ENCODE data around the gene THAP4.

DNA sequence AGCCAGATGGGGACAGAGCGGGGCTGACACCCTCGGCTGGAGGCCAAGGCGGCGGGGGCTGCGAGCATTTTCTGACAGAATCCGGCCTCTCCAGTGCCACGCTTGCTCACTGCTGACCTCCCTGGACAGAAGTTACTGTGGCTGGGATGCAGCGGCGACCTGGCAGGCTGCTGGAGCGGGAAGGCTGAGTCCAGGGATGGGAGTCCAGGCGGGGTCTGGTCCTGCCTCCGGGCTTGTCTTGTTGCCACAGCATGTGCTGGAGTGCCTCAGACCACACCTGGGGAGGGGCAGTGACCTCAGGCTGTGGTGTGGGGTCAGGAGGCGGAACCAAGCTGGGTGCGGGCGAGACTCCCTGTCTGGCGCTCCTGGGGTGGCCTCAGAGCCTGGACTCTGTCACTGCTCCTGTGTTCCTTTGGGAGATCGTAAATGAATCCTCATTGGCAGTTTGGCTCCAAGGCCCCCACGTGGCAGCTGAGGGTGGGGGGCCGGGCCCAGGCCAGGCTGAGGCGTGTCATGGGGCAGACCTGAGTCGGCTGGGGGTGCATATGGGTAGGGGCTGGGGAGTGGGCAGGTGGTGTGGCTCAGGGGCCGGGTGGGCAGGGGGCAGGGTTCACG, 72.9 kb downstream of the THAP4 start:
- TF ChIP-seq EZH2 (IDR thresholded peaks at IDR 0.05), result no peak
- TF ChIP-seq POLR2AphosphoS5 (IDR thresholded peaks at IDR 0.05; ENCODE audit: borderline replicate concordance, low read depth, low read length), result no peak
- TF ChIP-seq FOXP2 (optimal IDR thresholded peaks at IDR 0.05; ENCODE audit: control extremely low read depth, extremely low read length, insufficient read depth), result no peak

All from SK-N-MC (cell line).